ENCODE measurements around the gene TACC2. TPM values are rescaled to one million over a fixed set of nuclear protein-coding genes. Genes with fewer than 3 reads are reported as not detected.

The TACC2 gene
- total RNA-seq, 4 donors from 2014 or later: 11.5 to 73.0 (median 14.5) TPM

DNA sequence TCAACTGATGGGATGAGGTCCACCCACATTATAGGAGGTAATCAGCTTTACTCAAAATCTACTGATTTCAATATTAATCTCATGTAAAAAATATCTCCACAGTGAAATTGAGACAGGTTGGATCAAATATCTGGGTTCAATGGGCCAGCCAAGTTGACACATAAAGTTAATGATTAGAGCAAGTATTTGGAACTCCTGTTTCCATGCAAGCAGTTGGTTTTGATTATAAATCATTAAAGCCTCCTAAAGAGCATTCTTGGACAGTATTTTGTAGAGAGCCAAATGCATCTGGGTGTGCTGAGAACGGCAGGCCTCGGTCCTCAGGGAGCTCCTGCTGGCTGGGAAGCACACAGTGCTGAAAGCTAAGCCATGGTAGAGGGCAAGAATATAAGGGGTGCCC, 155.2 kb downstream of the TACC2 start:
- peaks cover 28 to 31% of the 10 kb centered on the region in 2 donors for H3K4me1 ChIP-seq
- intact Hi-C loops (cut with DNase I; ENCODE audit: low total_unique reads): no loop called here
- no peaks in the 10 kb centered on the region for H3K27me3 ChIP-seq
- H3K27ac ChIP-seq: no peak overlapping the region
- H3K4me3 ChIP-seq: no peak overlapping the region
- no peak for TF ChIP-seq POLR2A (IDR thresholded peaks at IDR 0.05)
- TF ChIP-seq, protein P1, sequence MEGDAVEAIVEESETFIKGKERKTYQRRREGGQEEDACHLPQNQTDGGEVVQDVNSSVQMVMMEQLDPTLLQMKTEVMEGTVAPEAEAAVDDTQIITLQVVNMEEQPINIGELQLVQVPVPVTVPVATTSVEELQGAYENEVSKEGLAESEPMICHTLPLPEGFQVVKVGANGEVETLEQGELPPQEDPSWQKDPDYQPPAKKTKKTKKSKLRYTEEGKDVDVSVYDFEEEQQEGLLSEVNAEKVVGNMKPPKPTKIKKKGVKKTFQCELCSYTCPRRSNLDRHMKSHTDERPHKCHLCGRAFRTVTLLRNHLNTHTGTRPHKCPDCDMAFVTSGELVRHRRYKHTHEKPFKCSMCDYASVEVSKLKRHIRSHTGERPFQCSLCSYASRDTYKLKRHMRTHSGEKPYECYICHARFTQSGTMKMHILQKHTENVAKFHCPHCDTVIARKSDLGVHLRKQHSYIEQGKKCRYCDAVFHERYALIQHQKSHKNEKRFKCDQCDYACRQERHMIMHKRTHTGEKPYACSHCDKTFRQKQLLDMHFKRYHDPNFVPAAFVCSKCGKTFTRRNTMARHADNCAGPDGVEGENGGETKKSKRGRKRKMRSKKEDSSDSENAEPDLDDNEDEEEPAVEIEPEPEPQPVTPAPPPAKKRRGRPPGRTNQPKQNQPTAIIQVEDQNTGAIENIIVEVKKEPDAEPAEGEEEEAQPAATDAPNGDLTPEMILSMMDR (IDR thresholded peaks at IDR 0.05): no peak
- DNase-seq: no peak
- no peaks in the 10 kb centered on the region for H3K36me3 ChIP-seq
- no peaks in the 10 kb centered on the region for H3K9me3 ChIP-seq

DNA sequence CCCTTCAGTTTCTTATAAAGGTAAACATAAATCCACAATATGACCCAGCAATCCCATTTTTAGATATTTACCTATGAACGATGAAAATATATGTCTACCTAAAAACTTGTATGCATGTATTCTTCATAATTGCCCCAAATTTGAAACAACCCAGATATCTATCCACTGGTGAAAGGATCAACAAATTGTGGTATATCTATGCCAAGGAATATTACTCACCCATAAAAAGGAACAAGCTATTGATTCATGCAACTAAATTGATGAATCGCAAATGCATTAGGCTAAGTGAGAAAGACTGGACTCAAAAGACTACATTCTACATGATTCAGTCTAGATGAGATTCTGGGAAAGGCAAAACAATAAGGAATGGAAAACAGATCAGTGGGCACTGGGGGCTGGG, 156.2 kb downstream of the TACC2 start:
- Histone ChIP-seq H3K27me3 (no peaks in the 10 kb centered on the region), H3K9me3 (no peaks in the 10 kb centered on the region), H3K27ac (no peak overlapping the region), H3K4me1 (peaks cover 25 to 35% of the 10 kb centered on the region in 2 donors), H3K36me3 (no peaks in the 10 kb centered on the region), H3K4me3 (no peak overlapping the region)
- TF ChIP-seq, protein P1 (IDR thresholded peaks at IDR 0.05): no peak
- no peak for TF ChIP-seq POLR2A (IDR thresholded peaks at IDR 0.05)
- intact Hi-C loops (cut with DNase I; ENCODE audit: low total_unique reads): no loop called here
- no peak for DNase-seq

DNA sequence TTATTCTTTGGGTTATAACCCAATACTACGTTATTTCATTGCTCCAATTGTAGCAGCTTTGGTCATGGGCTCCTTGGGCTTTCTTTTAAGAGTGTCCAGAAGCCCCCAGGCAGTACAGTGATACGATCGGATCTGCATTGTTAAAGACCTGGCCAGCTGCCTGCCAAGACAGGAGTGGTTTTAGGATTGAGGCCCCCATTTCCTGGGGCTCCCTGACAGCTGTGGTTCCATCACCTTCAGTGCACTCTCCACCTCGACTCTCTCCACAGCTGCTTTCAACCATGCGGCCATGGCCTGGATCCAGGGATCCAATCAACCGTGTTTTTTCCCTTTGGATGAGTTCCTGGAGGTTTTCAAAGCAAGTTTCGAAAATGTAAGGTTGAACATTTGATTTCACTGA, 158.7 kb downstream of the TACC2 start:
- peak overlapping the region; percentile 70 to 83 for H3K27ac ChIP-seq
- H3K9me3 ChIP-seq: no peaks in the 10 kb centered on the region
- TF ChIP-seq, protein P1 (IDR thresholded peaks at IDR 0.05): no peak
- TF ChIP-seq POLR2A (IDR thresholded peaks at IDR 0.05): no peak
- intact Hi-C loops (cut with DNase I; ENCODE audit: low total_unique reads): no loop called here
- H3K36me3 ChIP-seq: no peaks in the 10 kb centered on the region
- no peaks in the 10 kb centered on the region for H3K27me3 ChIP-seq
- peak; percentile 56 to 67 for DNase-seq
- H3K4me1 ChIP-seq: peaks cover 7 to 13% of the 10 kb centered on the region in 2 donors
- H3K4me3 ChIP-seq: no peak overlapping the region

DNA sequence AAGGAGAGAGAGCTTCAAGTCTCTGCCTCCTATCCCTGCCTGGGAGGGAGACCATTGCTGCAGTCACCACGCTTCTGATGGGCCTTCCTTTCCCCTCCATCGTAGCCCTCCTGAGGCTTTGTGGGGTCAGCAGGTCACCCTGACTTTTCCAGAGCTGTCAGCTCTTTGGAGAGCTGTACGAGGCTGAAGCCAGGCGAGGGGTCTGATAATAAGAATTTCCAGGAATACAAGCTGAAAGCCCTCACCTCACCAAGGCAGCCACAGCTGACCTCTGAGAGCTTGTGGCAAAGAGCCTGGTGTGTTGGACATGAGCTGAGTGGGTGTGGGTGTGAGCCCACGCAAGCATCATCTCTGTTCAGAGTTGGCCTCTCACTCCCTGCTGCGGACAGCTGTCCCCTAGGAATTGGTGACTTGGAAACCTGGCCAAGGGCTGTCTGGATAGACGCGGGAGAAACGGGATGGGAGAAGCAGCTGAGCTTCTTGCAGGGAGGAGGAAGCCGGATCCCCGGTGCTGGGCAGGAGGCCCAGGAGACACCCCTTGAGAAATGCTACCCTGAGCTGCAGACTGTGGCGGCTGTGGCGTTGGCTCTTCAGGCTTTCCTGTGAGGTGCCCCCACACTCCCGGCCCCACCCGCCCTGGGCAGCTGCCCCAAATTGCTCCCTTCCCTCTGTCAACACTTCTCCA, 160.1 kb downstream of the TACC2 start:
- no peak for TF ChIP-seq POLR2A (IDR thresholded peaks at IDR 0.05)
- TF ChIP-seq, protein P1 (IDR thresholded peaks at IDR 0.05): no peak
- peak overlapping the region; percentile 70 to 83 for H3K27ac ChIP-seq

More for the DNA sequence above, 160.1 kb downstream of the TACC2 start:
- Histone ChIP-seq H3K4me3 (peak overlapping the region; percentile 7 to 12), H3K27me3 (no peaks in the 10 kb centered on the region), H3K9me3 (no peaks in the 10 kb centered on the region), H3K4me1 (peaks cover 7 to 8% of the 10 kb centered on the region in 2 donors), H3K36me3 (no peaks in the 10 kb centered on the region)
- DNase-seq: peak; percentile 57 to 79
- intact Hi-C loops (cut with DNase I; ENCODE audit: low total_unique reads): no loop called here
